A673 (cell line): Measurements from ENCODE around the gene GFY. TPM values are rescaled to one million over a fixed set of nuclear protein-coding genes. Genes with fewer than 3 reads are reported as not detected.
A peak's percentile ranks its signal among the peaks of the same experiment; 100 is the strongest.

ENCODE experiments used
- BruUV-seq: library from RNA; stranded (reverse); fragments of 400-500 nt; replicated peaks from 2 replicates; lab custom pipeline; 2021; lab: Mats Ljungman, UMichigan
- CTCF ChIA-PET: fragments of 300-600 bp; sonication (Branson Sonifier 250); formaldehyde crosslinking; loops from one replicate; lab custom pipeline; 2022; ENCODE audit warnings: antibody characterized with exemption; lab: Charles Lee
- POLR2A ChIA-PET: fragments of 300-600 bp; sonication (Branson Sonifier 250); formaldehyde crosslinking; loops from one replicate; lab custom pipeline; 2022; ENCODE audit warnings: antibody characterized with exemption; ENCODE audit not compliant: low non-redundant PET; lab: Charles Lee
- DNase-seq: peaks from one replicate; pipeline ENCODE4 v3.0.0-alpha.2; 2015; ENCODE audit warnings: low spot score
- H3K27ac ChIP-seq: fragments of 200-600 bp; sonication (generic); 2 replicates; pipeline ENCODE4 v1.5.1; 2016; ENCODE audit warnings: mixed run types, low read depth, mild to moderate bottlenecking, mixed read lengths, antibody characterized with exemption, low read length; ENCODE audit not compliant: poor library complexity, severe bottlenecking
- H3K27me3 ChIP-seq: fragments of 200-600 bp; sonication (generic); replicated peaks from 2 replicates; pipeline ENCODE4 v1.6.1; 2017; ENCODE audit warnings: mixed run types, low read depth, mild to moderate bottlenecking, mixed read lengths, antibody characterized with exemption, low read length; ENCODE audit not compliant: insufficient read depth, poor library complexity
- H3K36me3 ChIP-seq: fragments of 200-600 bp; sonication (generic); 2 replicates; pipeline ENCODE4 v1.6.1; 2016; ENCODE audit warnings: mixed run types, mild to moderate bottlenecking, mixed read lengths, antibody characterized with exemption, low read length; ENCODE audit not compliant: insufficient read depth, poor library complexity, severe bottlenecking
- H3K4me1 ChIP-seq: fragments of 200-600 bp; sonication (generic); 2 replicates; pipeline ENCODE4 v1.6.1; 2017; ENCODE audit warnings: mixed run types, mild to moderate bottlenecking, mixed read lengths, antibody characterized with exemption, low read length; ENCODE audit not compliant: insufficient read depth, poor library complexity, severe bottlenecking
- H3K4me3 ChIP-seq: fragments of 200-600 bp; sonication (generic); 2 replicates; pipeline ENCODE4 v1.5.1; 2016; ENCODE audit warnings: low read depth, mixed run types, mild to moderate bottlenecking, mixed read lengths, low read length; ENCODE audit not compliant: poor library complexity, severe bottlenecking
- H3K9me3 ChIP-seq: fragments of 200-600 bp; sonication (generic); 2 replicates; pipeline ENCODE4 v1.6.1; 2016; ENCODE audit warnings: mixed run types, low read depth, mild to moderate bottlenecking, mixed read lengths, antibody characterized with exemption, low read length; ENCODE audit not compliant: poor library complexity, severe bottlenecking
- CTCF ChIP-seq: fragments of 300-800, 200-600 bp; sonication (generic); conservative IDR thresholded peaks from 2 replicates; pipeline ENCODE4 v1.5.1; 2017; ENCODE audit warnings: low read depth, mild to moderate bottlenecking, antibody characterized with exemption, low read length, moderate library complexity, mixed read lengths
- EZH2 ChIP-seq: fragments of 200-600 bp; sonication (generic); IDR thresholded peaks from 2 replicates; pipeline ENCODE4 v1.6.1; 2017; ENCODE audit warnings: borderline replicate concordance, low read depth, mild to moderate bottlenecking, mixed read lengths, antibody characterized with exemption, low read length; ENCODE audit not compliant: poor library complexity, severe bottlenecking
- intact Hi-C: fragments of 100-400 bp; cut with micrococcal nuclease; formaldehyde crosslinking; loops from one replicate; pipeline ENCODE4 v1.10.0; 2022; ENCODE audit not compliant: unreplicated experiment
- total RNA-seq: library from RNA; stranded (reverse); gene quantifications from 2 replicates; pipeline ENCODE4 v1.2.3, GENCODE V29; 2021

Gene GFY
- total RNA-seq, 1 experiment from 2014 or later: not detected

GRCh38 chr19:49419173-49419572 is 6.0 kb upstream of the GFY start:
- BruUV-seq: no TSS peak
- intact Hi-C loops: no loop called here
- Histone ChIP-seq H3K27ac (no peak overlapping the region), H3K4me1 (peaks cover 8% of the 10 kb centered on the region), H3K9me3 (no peaks in the 10 kb centered on the region), H3K27me3 (peaks cover 52% of the 10 kb centered on the region), H3K36me3 (no peaks in the 10 kb centered on the region), H3K4me3 (no peak overlapping the region)
- TF ChIP-seq CTCF (no peak), EZH2 (no peak)
- ChIA-PET CTCF (no interaction called here), POLR2A (no interaction called here)
- no peak for DNase-seq

DNA sequence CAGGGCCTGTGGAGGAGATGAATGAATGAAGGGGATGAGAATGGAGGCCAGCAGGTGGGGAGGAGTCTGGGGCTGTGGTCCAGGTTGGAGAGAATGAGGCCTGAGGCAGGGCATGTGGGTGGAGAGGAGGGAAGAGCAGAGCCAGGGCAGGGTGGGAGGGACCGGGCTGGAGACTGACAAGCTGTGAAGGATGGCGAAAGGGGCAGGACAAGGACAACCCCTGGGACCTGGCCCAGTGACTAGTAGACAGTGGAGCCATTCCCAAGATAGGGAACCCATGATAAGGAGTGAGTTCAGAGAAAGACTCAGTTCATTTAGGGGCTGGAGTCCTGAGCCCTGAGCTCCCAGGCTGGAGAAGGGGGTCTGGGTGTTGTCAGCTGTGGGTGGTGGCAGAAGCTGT is 5.0 kb upstream of the GFY start:
- intact Hi-C loops: no loop called here
- ChIA-PET CTCF (no interaction called here), POLR2A (no interaction called here)
- TF ChIP-seq EZH2: no peak
- TF ChIP-seq CTCF: no peak
- Histone ChIP-seq H3K27me3 (peaks cover 62% of the 10 kb centered on the region), H3K36me3 (no peaks in the 10 kb centered on the region), H3K27ac (no peak overlapping the region), H3K4me1 (peaks cover 8% of the 10 kb centered on the region), H3K4me3 (no peak overlapping the region), H3K9me3 (no peaks in the 10 kb centered on the region)
- no TSS peak for BruUV-seq
- no peak for DNase-seq

DNA sequence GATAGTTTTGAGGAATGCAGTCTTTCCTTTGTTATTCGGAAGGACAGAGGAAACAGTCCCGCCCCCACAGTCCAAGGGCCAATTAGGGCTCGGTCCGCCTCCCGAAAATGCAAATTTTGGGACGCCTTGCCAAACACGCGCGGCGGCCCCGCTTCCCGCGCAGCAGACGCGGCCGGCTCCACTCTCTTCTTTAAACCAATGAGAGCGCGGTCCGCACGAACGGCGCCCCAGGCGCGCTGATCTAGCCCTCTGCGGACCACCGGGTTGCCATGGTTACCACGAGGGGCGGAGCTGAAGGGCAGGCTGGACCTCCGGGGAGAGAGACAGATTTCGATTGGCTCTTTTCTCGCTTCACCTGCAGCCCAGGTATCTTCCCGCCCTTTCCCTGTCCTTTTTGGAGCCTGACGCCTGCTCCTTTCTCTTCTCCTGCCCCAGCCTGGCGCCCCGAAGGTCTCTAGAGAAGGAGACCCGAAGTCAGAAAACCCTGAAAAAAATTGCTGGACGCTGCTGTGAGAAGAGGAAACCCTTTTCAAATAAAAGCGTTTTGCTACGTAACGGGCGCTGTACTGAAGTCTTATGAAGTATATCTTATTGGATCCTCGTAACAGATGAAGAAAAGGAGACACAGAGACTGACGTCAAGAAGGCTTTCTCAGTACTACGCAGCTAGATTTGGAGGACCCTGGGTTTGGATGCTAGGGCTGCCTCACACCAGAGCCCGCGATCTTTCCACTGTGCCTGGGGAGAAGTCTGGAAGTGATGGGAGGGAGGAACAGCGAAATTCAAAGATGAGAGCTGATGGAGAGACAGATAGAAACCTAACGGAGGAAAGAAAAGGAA is 3.9 kb upstream of the GFY start:
- peaks cover 72% of the 10 kb centered on the region for H3K27me3 ChIP-seq
- BruUV-seq: no TSS peak
- POLR2A ChIA-PET: interaction anchor here (0.6 to 0.7 kb wide), 2 partner anchors 15 to 17 kb away, joined by 5 to 7 read pairs; no protein-coding TSS in a partner anchor

More for the DNA sequence above, 3.9 kb upstream of the GFY start:
- peak; percentile 90 for DNase-seq
- TF ChIP-seq CTCF (no peak), EZH2 (peak; percentile 87)
- Histone ChIP-seq H3K9me3 (no peaks in the 10 kb centered on the region), H3K4me3 (no peak overlapping the region), H3K27ac (no peak overlapping the region), H3K4me1 (peaks cover 13% of the 10 kb centered on the region), H3K36me3 (no peaks in the 10 kb centered on the region)
- CTCF ChIA-PET: interaction anchor here (0.6 kb wide), 1 partner anchor 57 kb away, joined by 3 read pairs; no protein-coding TSS in a partner anchor
- intact Hi-C loops: no loop called here
